ENCODE results near the gene SPATA3. TPM values are rescaled to one million over a fixed set of nuclear protein-coding genes. Genes with fewer than 3 reads are reported as not detected.
A peak's percentile ranks its signal among the peaks of the same experiment; 100 is the strongest.

Gene SPATA3
- total and polyA plus RNA-seq, 4 donors = not detected

- Histone ChIP-seq H3K27me3 (ENCODE audit: control insufficient read depth in 4 of 4, insufficient read depth in 4 of 4, low read length in 3 of 4) (peaks cover 0 to 15% (median 3%) of the 10 kb centered on the region in 4 donors), H3K9me3 (ENCODE audit: control insufficient read depth in 4 of 4, low read length in 3 of 4) (no peaks in the 10 kb centered on the region), H3K27ac (ENCODE audit: low read depth in 1 of 2, low read length in 2 of 2) (no peak overlapping the region), H3K9ac (ENCODE audit: low read depth in 1 of 2, low read length in 2 of 2) (no peak overlapping the region), H3K4me1 (ENCODE audit: control insufficient read depth in 4 of 4, insufficient read depth in 4 of 4, low read length in 3 of 4) (peaks cover 0 to 6% (median 1%) of the 10 kb centered on the region in 4 donors), H3K4me3 (ENCODE audit: low read depth in 1 of 3, low read length in 3 of 3) (peak overlapping the region in 1 of 3 donors; percentile 39), H3K36me3 (ENCODE audit: control insufficient read depth in 4 of 4, insufficient read depth in 3 of 4, low read depth in 1 of 4, low read length in 3 of 4) (no peaks in the 10 kb centered on the region)
- no peak for DNase-seq (ENCODE audit: low spot score)
- no peak for TF ChIP-seq NR2F2 (IDR thresholded peaks at IDR 0.05)
- TF ChIP-seq REST (IDR thresholded peaks at IDR 0.05) = no peak
- TF ChIP-seq HNF4A (conservative IDR thresholded peaks at IDR 0.05) = no peak
- no peak for TF ChIP-seq EGR1 (IDR thresholded peaks at IDR 0.05; ENCODE audit: low read depth in 2 of 2)
- no peak for TF ChIP-seq FOXA2 (IDR thresholded peaks at IDR 0.05)
- TF ChIP-seq FOXA1 (IDR thresholded peaks at IDR 0.05) = no peak
- TF ChIP-seq HNF4G (IDR thresholded peaks at IDR 0.05) = no peak
- no peak for TF ChIP-seq JUND (IDR thresholded peaks at IDR 0.05)
- TF ChIP-seq, protein P1, sequence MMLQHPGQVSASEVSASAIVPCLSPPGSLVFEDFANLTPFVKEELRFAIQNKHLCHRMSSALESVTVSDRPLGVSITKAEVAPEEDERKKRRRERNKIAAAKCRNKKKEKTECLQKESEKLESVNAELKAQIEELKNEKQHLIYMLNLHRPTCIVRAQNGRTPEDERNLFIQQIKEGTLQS (IDR thresholded peaks at IDR 0.05) = no peak
- TF ChIP-seq, protein P2, sequence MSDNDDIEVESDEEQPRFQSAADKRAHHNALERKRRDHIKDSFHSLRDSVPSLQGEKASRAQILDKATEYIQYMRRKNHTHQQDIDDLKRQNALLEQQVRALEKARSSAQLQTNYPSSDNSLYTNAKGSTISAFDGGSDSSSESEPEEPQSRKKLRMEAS (IDR thresholded peaks at IDR 0.05) = no peak
- TF ChIP-seq RXRA (IDR thresholded peaks at IDR 0.05) = no peak
- TF ChIP-seq GABPA (IDR thresholded peaks at IDR 0.05 in 1 of 2, conservative IDR thresholded peaks at IDR 0.05 in 1 of 2) = no peak
- 13% methylated on average over 43 of the region's 43 CpGs for WGBS
Observed at GRCh38 chr2:230956827-230957755, 38.8 kb upstream of the SPATA3 start.

DNA sequence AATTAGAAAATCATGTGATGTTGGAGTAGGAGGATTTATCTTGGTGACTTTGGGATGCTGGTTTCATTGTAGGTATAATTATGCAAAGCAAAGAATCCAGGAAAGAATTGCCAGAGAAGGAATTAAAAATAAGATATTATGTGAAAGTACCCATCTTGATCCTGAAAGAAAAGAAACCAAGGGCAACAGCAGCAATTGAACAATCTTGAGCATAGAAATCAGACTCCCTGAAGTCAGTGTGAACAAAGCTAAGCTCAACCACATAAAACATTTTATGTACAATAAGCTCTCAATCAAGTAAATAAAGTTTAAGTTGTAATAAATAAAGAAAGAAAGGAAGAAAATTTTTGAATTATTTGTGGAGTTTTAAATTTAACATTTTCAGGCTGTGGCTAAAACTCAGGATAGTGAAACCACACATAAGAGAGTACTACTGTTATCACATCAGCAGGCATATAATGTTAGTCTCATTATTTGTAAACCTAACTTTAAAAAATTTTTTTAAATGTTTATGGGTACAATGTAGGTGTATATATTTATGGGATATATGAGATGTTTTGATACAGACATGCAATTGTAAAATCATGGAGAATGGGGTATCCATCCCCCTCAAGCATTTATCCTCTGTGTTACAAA lies 38.0 kb upstream of the SPATA3 start:
- DNase-seq (ENCODE audit: low spot score) = no peak
- Histone ChIP-seq H3K27me3 (ENCODE audit: control insufficient read depth in 4 of 4, insufficient read depth in 4 of 4, low read length in 3 of 4) (peaks cover 0 to 15% (median 3%) of the 10 kb centered on the region in 4 donors), H3K9me3 (ENCODE audit: control insufficient read depth in 4 of 4, low read length in 3 of 4) (no peaks in the 10 kb centered on the region), H3K9ac (ENCODE audit: low read depth in 1 of 2, low read length in 2 of 2) (no peak overlapping the region), H3K4me3 (ENCODE audit: low read depth in 1 of 3, low read length in 3 of 3) (peak overlapping the region in 1 of 3 donors; percentile 39), H3K27ac (ENCODE audit: low read depth in 1 of 2, low read length in 2 of 2) (no peak overlapping the region), H3K4me1 (ENCODE audit: control insufficient read depth in 4 of 4, insufficient read depth in 4 of 4, low read length in 3 of 4) (peaks cover 0 to 6% (median 1%) of the 10 kb centered on the region in 4 donors), H3K36me3 (ENCODE audit: control insufficient read depth in 4 of 4, insufficient read depth in 3 of 4, low read depth in 1 of 4, low read length in 3 of 4) (no peaks in the 10 kb centered on the region)
- TF ChIP-seq SP1 (IDR thresholded peaks at IDR 0.05) (no peak), RAD21 (IDR thresholded peaks at IDR 0.05) (no peak), NR2F2 (IDR thresholded peaks at IDR 0.05) (no peak), HNF4A (conservative IDR thresholded peaks at IDR 0.05) (no peak), FOXA1 (IDR thresholded peaks at IDR 0.05) (no peak)
- TF ChIP-seq, protein P2 (IDR thresholded peaks at IDR 0.05) = no peak

Measured in liver (tissue), 9 donors.